IPS DF 4.7 (cell line): ENCODE data around the gene ZNF678.
"Not testable (repeated sequence)": the region's sequence is repeated elsewhere in the genome, so short reads cannot be mapped to it uniquely, and the experiment has no call there.

Experiments used
- DNase-seq: peaks from one replicate; pipeline ENCODE4 v3.0.0-alpha.2; 2013; ENCODE audit warnings: low spot score; ENCODE audit errors: extremely low read depth

The ZNF678 gene

DNA sequence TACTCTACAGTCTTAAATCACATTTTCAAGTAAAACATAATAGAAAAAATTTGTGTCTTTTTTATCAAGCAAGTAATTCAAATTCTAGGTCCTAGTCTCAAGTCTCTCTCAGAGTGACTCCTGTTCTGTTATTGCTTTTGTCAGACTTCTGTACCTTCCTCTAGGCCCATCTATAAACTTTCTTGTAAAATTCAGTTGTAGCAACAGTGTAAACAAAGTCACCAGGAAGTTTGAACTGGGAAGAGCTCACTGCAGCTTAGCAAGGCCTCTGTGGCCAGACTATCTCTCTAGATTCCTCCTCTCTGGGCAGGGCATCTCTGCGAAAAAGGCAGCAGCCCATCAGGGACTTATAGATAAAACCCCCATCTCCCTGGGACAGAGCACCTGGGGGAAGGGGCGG is 13.5 kb upstream of the ZNF678 start:
- DNase-seq: no peak

DNA sequence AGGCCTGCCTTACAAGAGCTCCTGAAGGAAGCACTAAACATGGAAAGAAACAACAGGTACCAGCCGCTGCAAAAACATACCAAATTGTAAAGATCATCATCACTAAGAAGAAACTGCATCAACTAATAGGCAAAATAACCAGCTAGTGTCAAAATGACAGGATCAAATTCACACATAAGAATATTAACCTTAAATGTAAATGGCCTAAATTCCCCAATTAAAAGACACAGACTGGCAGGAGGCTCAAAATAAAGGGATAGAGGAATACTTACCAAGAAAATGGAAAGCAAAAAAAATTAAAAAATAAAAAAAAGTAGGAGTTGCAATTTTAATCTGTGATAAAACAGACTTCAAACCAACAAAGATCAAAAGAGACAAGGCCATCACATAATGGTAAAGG is 11.5 kb upstream of the ZNF678 start:
- not testable (repeated sequence) for DNase-seq

DNA sequence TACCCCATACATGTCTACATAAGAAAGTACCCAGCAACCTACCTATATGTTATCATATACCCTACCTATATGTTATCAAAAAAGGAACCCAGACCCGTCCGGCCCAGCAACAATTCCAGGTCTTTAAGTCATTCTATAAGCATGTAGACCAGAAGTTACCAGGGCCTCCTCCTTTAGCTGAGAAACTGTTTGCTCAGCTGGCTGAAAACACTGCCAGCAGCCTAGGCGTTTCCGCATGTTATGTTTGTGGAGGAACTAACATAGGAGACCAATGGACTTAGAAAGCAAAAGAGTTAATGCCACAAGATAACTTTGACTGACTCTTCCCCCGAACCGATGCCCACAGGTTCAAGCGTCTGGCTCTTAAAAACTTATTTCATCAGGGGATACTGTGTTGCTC is 7.1 kb upstream of the ZNF678 start:
- DNase-seq: no peak

DNA sequence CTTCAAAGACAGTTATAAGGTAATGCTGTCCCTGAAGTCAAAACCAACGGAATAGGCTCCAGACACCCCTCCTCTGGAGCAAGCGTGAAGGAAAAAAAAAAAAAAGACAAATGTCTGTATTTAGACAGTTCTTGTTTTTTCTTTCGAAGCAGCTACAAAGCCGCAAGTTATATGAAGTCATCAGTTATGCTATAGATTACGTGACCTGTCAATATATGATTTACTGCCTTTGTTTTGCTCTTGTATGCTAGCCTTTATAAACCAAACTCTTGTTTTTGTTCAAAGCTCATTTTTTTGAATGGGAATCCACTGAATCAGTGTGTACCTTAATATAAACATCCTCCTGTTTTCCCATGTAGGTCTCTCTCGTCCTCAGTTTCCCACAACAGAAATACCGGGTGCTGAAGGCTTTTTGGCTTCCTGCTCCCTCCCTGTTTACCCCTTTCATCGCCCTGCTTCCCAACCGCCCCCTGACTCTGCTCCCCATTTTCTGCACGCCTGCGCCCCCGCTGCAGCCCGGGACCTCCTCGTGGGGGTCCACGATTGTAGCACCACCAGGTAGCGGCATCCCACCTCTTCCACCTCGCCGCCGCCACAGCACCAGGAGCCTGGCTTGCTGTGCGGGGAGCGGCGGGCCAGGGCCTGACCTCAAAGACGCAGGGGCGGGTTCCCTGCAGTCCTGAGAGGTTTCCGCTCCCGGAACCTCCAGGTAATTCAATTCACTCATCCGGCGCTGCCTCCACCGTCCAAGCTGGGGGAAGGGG is 5.2 kb upstream of the ZNF678 start:
- DNase-seq: no peak

DNA sequence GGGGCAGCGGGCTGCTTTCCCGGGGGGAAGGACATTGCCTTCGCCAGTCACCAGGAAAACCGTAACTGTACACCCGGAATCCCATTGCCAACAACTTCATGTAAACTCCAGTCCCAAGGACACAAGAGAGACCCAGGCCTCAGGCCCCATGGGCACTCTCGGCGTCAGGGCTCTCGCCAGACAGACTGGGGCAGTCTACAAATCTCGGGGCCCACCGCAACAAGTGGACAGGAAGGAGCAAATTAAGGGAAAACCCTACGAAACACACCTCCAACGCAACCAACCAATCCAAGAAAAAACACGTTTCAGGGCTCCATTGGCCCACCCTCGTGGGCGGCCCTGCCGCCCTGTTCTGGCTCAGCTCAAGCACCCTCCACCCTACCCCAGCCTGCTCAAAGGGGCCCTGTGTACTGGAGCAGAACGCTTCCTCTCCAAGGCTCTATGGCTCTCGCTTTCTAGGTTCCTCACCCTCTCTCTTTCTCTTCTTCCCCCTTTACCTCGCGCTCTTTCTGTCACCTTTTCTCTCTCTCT is 4.6 kb upstream of the ZNF678 start:
- no peak for DNase-seq

DNA sequence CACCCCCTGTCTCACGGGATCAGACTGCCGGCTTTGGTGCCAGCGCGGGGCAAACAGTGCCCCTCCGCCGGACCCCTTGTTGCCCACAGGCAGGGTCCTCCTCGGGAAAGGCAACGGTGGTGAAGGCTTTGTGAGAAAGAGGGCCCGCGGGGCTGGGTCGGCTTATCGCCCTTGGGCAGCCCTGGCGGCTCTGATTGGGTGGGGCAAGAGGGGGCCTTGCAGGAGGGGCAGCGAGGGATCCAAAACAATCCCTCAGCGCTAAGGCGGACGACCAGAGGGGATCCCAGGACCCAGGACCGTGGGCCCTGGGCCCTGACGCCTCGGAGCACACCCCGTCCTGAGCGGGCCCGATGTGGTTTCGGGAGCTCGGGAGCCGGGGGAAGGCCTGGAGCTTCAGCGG is 3.9 kb upstream of the ZNF678 start:
- no peak for DNase-seq

DNA sequence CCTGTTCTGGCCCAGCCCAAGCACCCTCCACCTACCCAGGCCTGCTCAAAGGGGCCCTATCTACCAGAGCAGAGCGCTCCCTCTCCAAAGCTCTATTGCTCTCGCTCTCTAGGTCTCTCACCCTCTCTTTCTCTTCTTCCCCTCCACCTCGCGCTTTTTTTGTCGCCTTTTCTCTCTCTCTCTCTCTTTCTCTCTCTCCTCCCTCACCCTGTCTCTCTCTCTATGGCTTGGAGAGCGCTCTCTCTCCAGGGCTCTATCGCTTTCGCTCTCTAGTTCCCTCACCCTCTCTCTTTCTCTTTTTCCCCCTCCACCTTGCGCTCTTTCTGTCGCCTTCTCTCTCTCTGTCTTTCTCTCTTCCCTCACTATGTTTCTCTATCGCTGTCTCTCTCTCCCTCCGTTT is 3.4 kb upstream of the ZNF678 start:
- DNase-seq: no peak

DNA sequence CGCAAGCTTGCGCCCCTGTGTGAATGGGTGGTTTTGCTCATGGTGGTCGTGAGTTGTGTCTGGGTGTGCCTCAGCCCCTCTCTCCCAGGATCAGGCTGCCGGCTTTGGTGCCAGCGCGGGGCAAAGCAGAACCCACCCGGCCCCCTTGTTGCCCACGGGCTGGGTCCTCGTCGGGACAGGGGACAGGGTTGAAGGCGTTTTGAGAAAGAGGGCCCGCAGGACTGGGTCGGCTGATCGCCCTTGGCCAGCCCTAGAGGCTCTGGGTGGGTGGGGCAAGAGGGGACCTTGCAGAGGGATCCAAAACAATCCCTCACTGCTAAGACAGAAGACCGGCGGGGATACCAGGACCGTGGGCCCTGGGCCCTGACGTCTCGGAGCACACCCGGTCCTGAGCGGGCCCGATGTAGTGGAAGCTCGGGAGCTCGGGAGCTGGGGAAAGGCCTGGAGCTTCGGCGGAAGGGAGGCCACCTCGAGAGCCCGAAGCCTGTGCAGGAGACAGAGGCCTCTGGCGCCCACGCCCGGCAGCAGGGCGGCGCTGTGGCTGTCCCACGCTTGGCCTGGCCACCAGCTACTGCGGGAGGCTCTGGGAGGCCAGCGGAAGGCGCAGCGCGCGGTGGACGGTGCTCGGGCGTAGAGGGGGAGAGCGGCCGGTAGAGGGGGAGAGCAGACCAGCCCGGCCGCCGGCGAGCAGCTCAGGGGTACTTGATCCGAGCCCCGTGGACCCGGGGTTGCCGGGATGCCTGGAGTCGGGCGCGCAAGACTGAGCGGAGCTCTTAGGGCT is 2.8 kb upstream of the ZNF678 start:
- no peak for DNase-seq

DNA sequence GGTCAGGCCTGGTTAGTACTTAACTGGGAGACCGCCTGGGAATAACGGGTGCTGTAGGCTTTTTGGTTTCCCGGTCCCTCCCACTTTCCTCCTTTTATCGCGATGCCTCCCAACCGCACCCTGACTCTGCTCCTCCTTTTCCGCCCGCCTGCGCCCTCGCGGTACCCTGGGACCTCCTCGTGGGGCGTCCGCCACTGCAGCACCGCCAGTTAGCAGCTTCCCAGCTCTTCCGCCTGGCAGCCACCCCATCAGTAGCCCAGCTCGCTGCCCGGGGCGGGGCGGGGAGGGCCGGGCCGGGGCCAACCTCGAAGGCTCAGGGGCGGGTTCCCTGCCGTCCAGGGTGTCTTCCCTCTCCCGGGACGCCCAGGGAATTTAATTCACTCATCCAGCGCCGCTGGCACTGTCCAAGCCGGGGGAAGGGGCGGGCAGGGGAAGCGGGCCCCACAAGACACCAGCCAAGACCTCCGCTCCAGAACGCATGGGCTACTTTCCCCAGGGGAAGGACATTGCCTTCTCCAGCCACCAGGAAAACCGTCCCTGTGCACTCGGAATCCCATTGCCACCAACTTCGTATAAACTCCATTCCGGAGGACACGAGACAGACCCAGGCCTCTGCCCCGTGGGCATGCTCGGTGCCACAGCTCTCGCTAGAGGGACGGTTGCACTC is 2.0 kb upstream of the ZNF678 start:
- no peak for DNase-seq

DNA sequence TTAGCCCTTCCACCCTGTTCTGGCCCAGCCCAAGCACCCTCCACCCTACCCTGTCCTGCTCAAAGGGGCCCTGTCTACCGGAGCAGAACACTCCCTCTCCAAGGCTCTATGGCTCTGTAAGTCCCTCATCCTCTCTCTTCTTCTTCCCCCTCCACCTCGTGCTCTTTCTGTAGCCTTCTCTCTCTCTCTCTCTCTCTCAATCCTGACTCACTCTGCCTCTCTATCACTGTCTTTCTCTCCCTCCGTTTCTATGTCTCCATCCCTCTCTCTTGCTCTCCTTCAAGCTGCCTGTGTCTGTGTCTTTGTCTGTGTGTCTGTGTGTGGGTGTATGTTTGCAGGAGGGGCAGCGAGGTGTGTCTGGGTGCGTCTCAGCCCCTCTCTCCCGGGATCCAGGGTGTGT is 1.3 kb upstream of the ZNF678 start:
- DNase-seq: no peak

DNA sequence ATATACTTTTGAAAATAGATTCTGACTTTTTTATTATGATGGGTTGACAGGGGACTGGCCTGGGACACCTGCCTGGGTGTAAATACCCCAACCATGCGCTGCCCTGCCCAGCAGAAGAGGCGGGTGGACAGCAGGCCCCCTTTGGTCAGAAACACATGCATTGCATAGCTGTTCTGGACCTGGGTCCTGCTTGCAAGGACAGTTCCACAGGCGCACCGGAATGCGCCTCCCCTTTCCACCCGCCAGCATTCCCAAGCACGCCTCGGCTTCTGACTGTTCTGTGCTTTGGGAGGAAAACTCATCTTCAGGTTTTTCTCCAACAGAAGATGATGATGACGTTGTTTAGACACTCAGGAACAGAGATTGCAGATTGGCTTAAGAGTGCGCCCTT is 428 bp upstream of the ZNF678 start:
- DNase-seq: no peak

DNA sequence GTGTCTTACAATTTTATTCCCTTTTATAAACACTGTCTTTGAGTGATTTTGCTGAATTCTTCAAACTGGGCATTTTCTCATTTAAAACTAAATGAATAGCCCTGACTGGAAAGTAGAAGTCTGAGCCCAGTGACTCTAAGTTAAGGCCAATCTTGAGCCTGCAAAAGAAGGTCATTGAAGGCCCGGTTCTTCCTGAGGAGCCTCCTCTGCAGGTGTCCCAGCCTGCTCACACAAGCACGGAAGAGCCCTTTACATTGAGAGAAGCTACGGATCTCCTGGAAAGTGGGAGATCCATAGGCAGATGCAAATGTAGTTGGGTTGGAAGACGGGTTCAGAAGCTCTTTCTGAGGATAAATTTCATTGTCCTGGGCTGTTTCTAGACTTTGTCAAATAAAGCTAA is 3.9 kb downstream of the ZNF678 start:
- no peak for DNase-seq

DNA sequence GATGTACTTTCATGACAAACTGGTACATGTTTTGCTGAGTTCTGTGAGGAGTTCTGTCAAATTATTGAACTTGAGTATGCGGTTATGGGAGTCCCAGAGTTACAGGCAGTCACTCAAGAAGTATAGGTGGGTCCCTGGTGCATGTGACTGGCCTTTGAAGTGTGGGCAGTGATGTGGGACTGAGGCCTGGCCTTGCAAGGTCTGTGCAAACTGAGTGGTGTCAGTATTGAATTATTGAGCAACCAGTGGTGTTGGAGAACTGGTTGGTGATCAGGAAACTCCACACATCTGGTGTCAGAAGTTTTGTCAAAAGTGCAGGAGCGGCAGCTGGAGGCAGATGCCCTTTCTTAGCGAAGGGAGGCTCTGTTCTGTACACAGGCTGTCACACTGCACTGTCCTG is 5.2 kb downstream of the ZNF678 start:
- no peak for DNase-seq

DNA sequence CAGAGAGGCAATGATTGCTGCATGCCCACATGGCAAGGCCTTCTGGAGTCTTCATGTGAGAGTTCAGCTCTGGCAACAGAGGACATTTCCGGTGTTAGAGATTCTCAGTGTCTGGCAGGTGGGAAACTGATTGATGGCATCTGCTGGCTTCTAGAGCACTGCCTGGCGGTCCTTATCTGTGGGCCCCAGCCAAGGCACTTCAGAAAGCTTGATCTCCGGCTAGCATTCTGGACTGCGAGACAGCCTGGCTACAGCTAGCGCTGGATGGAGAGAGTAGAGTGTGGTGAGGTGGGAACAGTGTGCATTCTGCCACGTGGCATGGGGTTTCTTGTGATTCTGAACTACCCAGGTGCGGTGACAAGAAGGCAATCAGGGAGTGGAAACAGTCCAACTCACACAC is 9.4 kb downstream of the ZNF678 start:
- DNase-seq: no peak

DNA sequence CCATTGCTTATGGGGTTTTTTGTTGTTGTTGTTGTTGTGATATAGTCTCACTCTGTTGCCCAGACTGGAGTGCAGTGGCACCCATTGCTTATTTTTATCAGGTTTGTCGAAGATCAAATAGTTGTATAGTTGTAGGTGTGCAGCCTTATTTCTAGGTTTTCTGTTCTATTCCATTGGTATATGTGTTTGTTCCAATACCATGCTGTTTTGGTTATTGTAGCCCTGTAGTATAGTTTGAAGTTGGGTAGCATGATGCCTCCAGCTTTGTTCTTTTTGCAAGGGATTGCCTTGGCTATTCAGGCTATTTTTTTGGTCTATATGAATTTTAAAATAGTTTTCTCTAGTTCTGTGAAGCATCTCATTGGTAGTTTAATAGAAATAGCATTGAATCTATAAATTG is 11.6 kb downstream of the ZNF678 start:
- DNase-seq: no peak

DNA sequence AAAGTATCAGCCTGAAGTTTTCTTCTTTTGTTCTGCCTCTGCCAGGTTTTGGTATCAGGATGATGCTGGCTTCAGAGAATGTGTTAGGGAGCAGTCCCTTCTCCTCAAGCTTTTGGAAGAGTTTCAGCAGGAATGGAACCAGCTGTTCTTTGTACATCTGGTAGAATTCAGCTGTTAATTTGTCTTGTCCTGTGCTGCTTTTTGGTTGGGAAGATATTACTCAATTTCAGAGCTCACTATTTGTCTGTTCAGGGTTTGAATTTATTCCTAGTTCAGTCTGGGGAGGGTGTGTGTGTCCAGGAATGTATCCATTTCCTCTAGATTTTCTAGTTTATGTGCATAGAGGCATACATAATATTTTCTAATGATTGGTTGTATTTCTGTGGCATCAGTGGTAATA is 12.8 kb downstream of the ZNF678 start:
- no peak for DNase-seq

DNA sequence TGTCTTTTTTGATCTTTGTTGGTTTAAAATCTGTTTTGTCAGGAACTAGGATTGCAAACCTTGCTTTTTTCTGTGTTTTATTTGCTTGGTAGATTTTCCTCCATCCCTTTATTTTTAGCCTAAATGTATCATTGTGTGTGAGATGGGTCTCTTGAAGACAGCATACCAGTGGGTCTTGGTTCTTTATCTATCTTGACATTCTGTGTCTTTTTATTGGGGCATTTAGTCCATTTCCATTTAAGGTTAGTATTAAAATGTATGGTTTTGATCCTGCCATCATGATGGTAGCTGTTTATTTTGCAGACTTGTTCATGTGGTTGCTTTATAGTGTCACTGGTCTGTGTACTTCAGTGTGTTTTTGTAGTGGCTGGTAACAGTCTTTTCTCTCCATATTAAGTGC is 14.1 kb downstream of the ZNF678 start:
- DNase-seq: no peak

DNA sequence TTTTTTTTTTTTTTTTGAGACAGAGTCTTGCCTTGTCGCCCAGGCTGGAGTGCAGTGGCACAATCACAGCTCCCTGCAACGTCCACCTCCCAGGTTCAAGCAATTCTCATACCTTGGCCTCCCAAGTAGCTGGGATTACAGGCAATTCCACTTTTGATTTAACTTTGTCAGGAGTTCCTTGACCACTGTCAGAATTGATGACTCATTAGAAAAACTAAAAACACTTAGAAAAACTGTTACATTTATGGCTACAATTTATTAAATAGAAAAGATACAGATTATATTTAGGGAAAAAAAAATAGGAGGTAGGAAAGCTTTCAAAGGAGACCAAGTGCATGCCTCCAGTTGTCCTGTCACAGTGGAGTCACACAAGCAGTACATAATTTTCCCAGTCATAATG is 20.0 kb downstream of the ZNF678 start:
- no peak for DNase-seq

DNA sequence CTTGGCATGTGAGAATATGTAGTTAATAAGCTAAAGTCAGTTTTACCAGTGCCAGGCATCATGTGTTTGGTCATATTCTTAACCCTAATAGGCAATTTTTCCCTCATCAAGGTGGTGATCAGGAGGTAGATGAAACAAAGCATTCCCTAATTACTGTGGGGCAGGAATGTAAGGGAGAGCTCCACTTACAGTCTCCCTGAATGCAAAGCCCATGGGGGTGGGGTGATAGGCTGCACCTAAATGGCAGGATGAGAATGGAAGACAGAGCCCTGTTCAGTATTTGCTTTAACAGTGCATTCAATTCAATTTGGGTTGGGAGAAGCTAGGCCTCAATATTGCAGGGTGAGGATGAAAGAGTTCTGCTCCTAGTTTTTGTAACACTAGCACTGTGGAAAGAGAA is 23.4 kb downstream of the ZNF678 start:
- no peak for DNase-seq

DNA sequence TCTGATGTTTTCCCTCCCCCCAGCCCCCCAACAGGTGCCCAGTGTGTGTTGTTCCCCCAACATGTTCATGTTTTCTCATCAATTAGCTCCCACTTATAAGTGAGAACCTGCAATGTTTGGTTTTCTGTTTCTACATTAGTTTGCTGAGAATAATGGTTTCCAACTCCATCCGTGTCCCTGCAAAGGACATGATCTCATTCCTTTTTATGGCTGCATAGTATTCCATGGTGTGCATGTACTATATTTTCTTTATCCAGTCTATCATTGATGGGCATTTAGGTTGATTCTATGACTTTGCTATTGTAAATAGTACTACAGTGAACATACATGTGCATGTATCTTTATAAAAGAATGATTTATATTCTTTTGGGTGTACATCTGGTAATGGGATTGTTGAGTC is 24.6 kb downstream of the ZNF678 start:
- no peak for DNase-seq

DNA sequence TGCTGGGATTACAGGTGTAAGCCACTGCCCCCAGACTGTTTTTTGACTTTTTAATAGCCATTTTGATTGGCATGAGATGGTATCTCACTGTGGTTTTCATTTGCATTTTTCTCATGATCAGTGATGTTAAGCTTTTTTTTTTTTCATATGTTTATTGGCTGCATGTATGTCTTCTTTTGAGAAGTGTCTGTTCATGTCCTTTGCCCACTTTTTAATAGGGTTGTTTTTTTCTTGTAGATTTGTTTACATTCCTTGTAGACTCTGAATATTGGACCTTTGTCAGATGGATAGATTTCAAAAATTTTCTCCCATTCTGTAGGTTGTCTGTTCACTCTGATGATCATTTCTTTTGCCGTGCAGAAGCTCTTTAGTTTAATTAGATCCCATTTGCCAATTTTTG is 25.4 kb downstream of the ZNF678 start:
- not testable (repeated sequence) for DNase-seq

DNA sequence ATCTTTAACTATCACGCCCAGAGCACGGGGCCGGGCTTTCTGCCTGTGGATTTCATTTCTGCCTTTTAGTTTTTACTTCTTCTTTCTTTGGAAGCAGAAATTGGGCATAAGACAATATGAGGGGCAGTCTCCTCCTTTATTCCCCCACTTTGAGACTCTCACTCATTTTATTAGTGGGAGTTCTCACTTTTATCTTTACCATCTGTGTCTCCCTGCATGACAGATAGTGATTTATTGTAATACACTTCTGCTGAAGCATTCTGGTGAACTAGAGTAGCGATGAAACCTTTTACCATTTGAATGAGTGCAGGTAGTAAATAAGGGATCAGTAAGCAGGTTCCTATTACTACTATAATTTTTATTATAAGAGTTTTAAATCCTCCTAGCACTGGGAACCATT is 26.4 kb downstream of the ZNF678 start:
- DNase-seq: not testable (repeated sequence)
